Right lobe of liver (tissue), 4 donors: ENCODE measurements around the gene ZNFX1.
"Not testable (repeated sequence)": the region's sequence is repeated elsewhere in the genome, so short reads cannot be mapped to it uniquely, and the experiment has no call there.

Source experiments
- CTCF ChIP-seq, 4 donors: fragments of 200-600 bp in 3 of 4; fragments of 450-650 bp in 1 of 4; IDR thresholded peaks; one replicate each; pipeline versions ENCODE4 v1.5.1 to v1.8.0; 2016 to 2022; ENCODE audit warnings: antibody characterized with exemption in 4 of 4, mild to moderate bottlenecking in 2 of 4
- POLR2A ChIP-seq: fragments of 450-650 bp; IDR thresholded peaks from one replicate; pipeline ENCODE4 v1.6.1; 2017; ENCODE audit warnings: antibody characterized with exemption, mild to moderate bottlenecking
- donor health status: DM: no; HTN: no; CAD: no.
- donor health status: DM: no; HTN: no; CAD: no.
- donor health status: DM: no; HTN: yes; CAD: no.

DNA sequence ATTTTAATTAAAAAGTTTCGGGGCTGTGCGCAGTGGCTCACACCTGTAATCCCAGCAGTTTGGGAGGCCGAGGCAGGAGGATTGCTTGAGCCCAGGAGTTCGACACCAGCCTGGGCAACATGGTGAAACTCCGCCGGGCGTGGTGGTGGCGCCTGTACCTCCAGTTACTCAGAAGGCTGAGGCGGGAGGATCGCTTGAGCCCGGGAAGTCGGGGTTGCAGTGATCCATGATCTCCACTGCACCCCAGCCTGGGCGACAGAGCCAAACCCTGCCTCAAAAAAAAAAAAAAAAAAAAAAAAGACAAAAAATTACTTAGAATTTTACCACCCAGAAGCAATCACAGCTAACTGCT, 59.1 kb downstream of the ZNFX1 start:
- TF ChIP-seq CTCF (IDR thresholded peaks at IDR 0.05); POLR2A: not testable (repeated sequence)
